Adrenal gland (tissue), 5 donors: ENCODE data around the gene CTSL.

Experiments used
- POLR2A ChIP-seq, 2 donors: fragments of 450-650 bp; IDR thresholded peaks; one replicate each; pipeline ENCODE4 v1.6.1; 2017; ENCODE audit warnings: antibody characterized with exemption in 2 of 2, mild to moderate bottlenecking in 2 of 2, moderate library complexity in 1 of 2
- TF ChIP-seq, protein P1 (sequence below), 6 experiments: fragments of 450-650 bp in 4 of 6; fragments of 200-600 bp in 2 of 6; sonication (generic) in 1 of 6; IDR thresholded peaks; 1 replicate in 5 of 6; 2 replicates in 1 of 6; pipeline versions ENCODE4 v1.5.1 to v1.8.0; 2016 to 2021; ENCODE audit warnings: antibody characterized with exemption in 6 of 6, mild to moderate bottlenecking in 2 of 6, moderate library complexity in 1 of 6
- donor health status: DM: no; HTN: no; CAD: no.

DNA sequence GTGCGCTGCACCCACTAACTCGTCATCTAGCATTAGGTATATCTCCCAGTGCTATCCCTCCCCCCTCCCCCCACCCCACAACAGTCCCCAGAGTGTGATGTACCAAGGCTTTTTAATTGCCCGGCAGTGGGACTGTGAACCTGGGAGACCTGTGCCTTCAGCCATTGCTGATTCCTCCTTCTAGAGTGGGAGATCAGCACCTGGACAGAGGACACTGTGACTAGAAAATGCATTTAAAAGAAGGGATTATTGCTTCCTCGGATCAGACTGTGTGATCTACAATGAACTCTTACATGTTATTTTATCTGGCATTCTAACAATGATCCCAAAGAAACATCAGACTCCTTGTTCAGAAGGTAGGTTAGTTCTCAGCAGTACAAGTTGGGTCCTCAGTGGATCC lies 25.9 kb downstream of the CTSL start:
- TF ChIP-seq, protein P1, sequence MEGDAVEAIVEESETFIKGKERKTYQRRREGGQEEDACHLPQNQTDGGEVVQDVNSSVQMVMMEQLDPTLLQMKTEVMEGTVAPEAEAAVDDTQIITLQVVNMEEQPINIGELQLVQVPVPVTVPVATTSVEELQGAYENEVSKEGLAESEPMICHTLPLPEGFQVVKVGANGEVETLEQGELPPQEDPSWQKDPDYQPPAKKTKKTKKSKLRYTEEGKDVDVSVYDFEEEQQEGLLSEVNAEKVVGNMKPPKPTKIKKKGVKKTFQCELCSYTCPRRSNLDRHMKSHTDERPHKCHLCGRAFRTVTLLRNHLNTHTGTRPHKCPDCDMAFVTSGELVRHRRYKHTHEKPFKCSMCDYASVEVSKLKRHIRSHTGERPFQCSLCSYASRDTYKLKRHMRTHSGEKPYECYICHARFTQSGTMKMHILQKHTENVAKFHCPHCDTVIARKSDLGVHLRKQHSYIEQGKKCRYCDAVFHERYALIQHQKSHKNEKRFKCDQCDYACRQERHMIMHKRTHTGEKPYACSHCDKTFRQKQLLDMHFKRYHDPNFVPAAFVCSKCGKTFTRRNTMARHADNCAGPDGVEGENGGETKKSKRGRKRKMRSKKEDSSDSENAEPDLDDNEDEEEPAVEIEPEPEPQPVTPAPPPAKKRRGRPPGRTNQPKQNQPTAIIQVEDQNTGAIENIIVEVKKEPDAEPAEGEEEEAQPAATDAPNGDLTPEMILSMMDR (IDR thresholded peaks at IDR 0.05) = no peak
- TF ChIP-seq POLR2A (IDR thresholded peaks at IDR 0.05) = no peak
